Uterus (tissue), 4 donors: ENCODE results near the gene LNP1. TPM values are rescaled to one million over a fixed set of nuclear protein-coding genes. Genes with fewer than 3 reads are reported as not detected.

ENCODE experiments used
- DNase-seq, 2 donors: peaks; one replicate each; pipeline ENCODE4 v3.0.0-alpha.2; 2019 to 2020
- H3K27ac ChIP-seq, 2 donors: fragments of 200-600 bp; sonication (generic); 1 replicate in 1 of 2; 2 replicates in 1 of 2; pipeline ENCODE4 v1.5.1; 2016 to 2018
- H3K27me3 ChIP-seq, 2 donors: fragments of 200-600 bp; sonication (generic); one replicate each; pipeline ENCODE4 v1.5.1; 2018 to 2019; ENCODE audit warnings: control low read depth in 1 of 2
- H3K36me3 ChIP-seq, 2 donors: fragments of 200-600 bp; sonication (generic); one replicate each; pipeline ENCODE4 v1.5.1; 2019; ENCODE audit warnings: control low read depth in 1 of 2
- H3K4me1 ChIP-seq, 2 donors: fragments of 200-600 bp; sonication (generic); one replicate each; pipeline ENCODE4 v1.5.1; 2018 to 2019; ENCODE audit warnings: control low read depth in 1 of 2
- H3K4me3 ChIP-seq, 2 donors: fragments of 200-600 bp; sonication (generic); 1 replicate in 1 of 2; 2 replicates in 1 of 2; pipeline ENCODE4 v1.5.1; 2018 to 2019; ENCODE audit warnings: mild to moderate bottlenecking in 1 of 2
- H3K9me3 ChIP-seq, 2 donors: fragments of 200-600 bp; sonication (generic); one replicate each; pipeline ENCODE4 v1.5.1; 2019; ENCODE audit warnings: control low read depth in 1 of 2
- POLR2A ChIP-seq, 2 donors: fragments of 450-650 bp; IDR thresholded peaks; one replicate each; pipeline ENCODE4 v1.6.1; 2016; ENCODE audit warnings: antibody characterized with exemption in 2 of 2, mild to moderate bottlenecking in 1 of 2, moderate library complexity in 1 of 2
- intact Hi-C: fragments of 100-400 bp; cut with DNase I; formaldehyde crosslinking; loops from one replicate; pipeline ENCODE4 v1.15.1; 2023; ENCODE audit warnings: low total_unique reads
- total RNA-seq, 4 donors: library from RNA; depleted of rRNA in 3 of 4; stranded (reverse); fragments of >200 nt in 3 of 4; gene quantifications; one replicate each; pipeline versions ENCODE4 v1.1.0 to v1.2.4, GENCODE V29; 2014 to 2023
- TF ChIP-seq, protein P1 (sequence below), 4 experiments: fragments of 200-600 bp in 2 of 4; fragments of 450-650 bp in 2 of 4; sonication (generic) in 2 of 4; IDR thresholded peaks; one replicate each; pipeline ENCODE4 v1.5.1; 2016 to 2019; ENCODE audit warnings: antibody characterized with exemption in 4 of 4, mild to moderate bottlenecking in 2 of 4, moderate library complexity in 1 of 4
- donor health status: DM: yes; HTN: yes; CAD: no.

LNP1 gene
- total RNA-seq, 4 donors from 2014 or later: 1.3 to 12.9 (median 4.4) TPM; not detected in 1

- intact Hi-C loops: no loop called here
- H3K27ac ChIP-seq: no peak overlapping the region
- no peaks in the 10 kb centered on the region for H3K4me1 ChIP-seq
- H3K4me3 ChIP-seq: no peak overlapping the region
- H3K36me3 ChIP-seq: no peaks in the 10 kb centered on the region
- no peaks in the 10 kb centered on the region for H3K9me3 ChIP-seq
- no peak for DNase-seq
- TF ChIP-seq, protein P1, sequence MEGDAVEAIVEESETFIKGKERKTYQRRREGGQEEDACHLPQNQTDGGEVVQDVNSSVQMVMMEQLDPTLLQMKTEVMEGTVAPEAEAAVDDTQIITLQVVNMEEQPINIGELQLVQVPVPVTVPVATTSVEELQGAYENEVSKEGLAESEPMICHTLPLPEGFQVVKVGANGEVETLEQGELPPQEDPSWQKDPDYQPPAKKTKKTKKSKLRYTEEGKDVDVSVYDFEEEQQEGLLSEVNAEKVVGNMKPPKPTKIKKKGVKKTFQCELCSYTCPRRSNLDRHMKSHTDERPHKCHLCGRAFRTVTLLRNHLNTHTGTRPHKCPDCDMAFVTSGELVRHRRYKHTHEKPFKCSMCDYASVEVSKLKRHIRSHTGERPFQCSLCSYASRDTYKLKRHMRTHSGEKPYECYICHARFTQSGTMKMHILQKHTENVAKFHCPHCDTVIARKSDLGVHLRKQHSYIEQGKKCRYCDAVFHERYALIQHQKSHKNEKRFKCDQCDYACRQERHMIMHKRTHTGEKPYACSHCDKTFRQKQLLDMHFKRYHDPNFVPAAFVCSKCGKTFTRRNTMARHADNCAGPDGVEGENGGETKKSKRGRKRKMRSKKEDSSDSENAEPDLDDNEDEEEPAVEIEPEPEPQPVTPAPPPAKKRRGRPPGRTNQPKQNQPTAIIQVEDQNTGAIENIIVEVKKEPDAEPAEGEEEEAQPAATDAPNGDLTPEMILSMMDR (IDR thresholded peaks at IDR 0.05): no peak
- TF ChIP-seq POLR2A (IDR thresholded peaks at IDR 0.05): no peak
- H3K27me3 ChIP-seq: no peaks in the 10 kb centered on the region
Observed at GRCh38 chr3:100359035-100359434, 42.3 kb upstream of the LNP1 start.

- no peak overlapping the region for H3K4me3 ChIP-seq
- TF ChIP-seq, protein P1 (IDR thresholded peaks at IDR 0.05): no peak
- TF ChIP-seq POLR2A (IDR thresholded peaks at IDR 0.05): no peak
- H3K27ac ChIP-seq: no peak overlapping the region
- no peaks in the 10 kb centered on the region for H3K27me3 ChIP-seq
- DNase-seq: no peak
- no peaks in the 10 kb centered on the region for H3K9me3 ChIP-seq
- H3K36me3 ChIP-seq: no peaks in the 10 kb centered on the region
- H3K4me1 ChIP-seq: no peaks in the 10 kb centered on the region
- intact Hi-C loops: no loop called here
Observed at GRCh38 chr3:100360757-100361496, 40.4 kb upstream of the LNP1 start.

- TF ChIP-seq, protein P1 (IDR thresholded peaks at IDR 0.05): no peak
- TF ChIP-seq POLR2A (IDR thresholded peaks at IDR 0.05): no peak
- H3K4me3 ChIP-seq: no peak overlapping the region
- no peaks in the 10 kb centered on the region for H3K27me3 ChIP-seq
- DNase-seq: no peak
- H3K27ac ChIP-seq: no peak overlapping the region
- intact Hi-C loops: no loop called here
- no peaks in the 10 kb centered on the region for H3K9me3 ChIP-seq
- H3K4me1 ChIP-seq: no peaks in the 10 kb centered on the region
- no peaks in the 10 kb centered on the region for H3K36me3 ChIP-seq
Observed at GRCh38 chr3:100361897-100362296, 39.4 kb upstream of the LNP1 start.

DNA sequence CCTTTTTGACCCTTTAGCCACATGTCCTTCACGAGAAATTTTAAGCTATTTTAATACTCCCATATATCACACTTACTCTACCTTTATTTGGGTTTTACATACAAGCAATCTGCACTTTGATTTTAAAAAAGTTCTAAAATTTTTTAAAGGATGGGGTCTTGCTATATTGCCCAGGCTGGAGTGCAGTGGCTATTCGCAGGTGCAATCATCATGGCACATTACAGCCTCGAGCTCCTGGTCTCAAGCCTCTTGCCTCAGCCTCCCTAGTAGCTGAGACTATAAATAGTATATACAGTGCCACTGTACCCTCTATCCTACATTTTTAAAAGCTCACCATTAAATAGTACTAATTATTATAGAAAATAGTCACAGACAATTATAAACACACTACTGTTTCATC is 36.9 kb upstream of the LNP1 start:
- H3K27me3 ChIP-seq: no peaks in the 10 kb centered on the region
- no peaks in the 10 kb centered on the region for H3K36me3 ChIP-seq
- no peak overlapping the region for H3K27ac ChIP-seq
- no peak for TF ChIP-seq POLR2A (IDR thresholded peaks at IDR 0.05)
- TF ChIP-seq, protein P1 (IDR thresholded peaks at IDR 0.05): no peak
- no peaks in the 10 kb centered on the region for H3K4me1 ChIP-seq
- no peak for DNase-seq
- no peaks in the 10 kb centered on the region for H3K9me3 ChIP-seq
- intact Hi-C loops: no loop called here
- H3K4me3 ChIP-seq: no peak overlapping the region

DNA sequence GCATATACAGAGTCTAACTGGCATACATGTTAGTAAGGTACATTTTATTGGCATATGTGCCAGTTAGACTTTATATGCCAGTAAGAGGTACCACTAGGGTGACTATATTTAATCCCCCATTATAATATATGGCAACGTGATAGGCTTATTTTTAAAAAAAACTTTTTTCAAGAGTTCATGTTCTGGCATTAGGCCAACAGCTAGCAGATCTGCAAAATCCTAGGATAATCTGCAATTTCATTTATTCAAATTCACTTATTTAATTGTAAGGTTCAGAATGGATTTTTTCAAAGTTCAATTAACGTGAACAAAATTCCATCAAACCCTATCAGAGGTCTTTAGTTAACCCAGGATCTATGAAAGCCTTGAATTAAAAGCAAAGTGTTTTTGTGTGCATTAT is 34.9 kb upstream of the LNP1 start:
- no peak overlapping the region for H3K27ac ChIP-seq
- H3K9me3 ChIP-seq: no peaks in the 10 kb centered on the region
- no peaks in the 10 kb centered on the region for H3K4me1 ChIP-seq
- no peak overlapping the region for H3K4me3 ChIP-seq
- no peak for DNase-seq
- no peak for TF ChIP-seq POLR2A (IDR thresholded peaks at IDR 0.05)
- TF ChIP-seq, protein P1 (IDR thresholded peaks at IDR 0.05): no peak
- H3K27me3 ChIP-seq: no peaks in the 10 kb centered on the region
- intact Hi-C loops: no loop called here
- H3K36me3 ChIP-seq: no peaks in the 10 kb centered on the region
